H1 (cell line): ENCODE results near the gene GAS6. TPM values are rescaled to one million over a fixed set of nuclear protein-coding genes. Genes with fewer than 3 reads are reported as not detected.

Experiments used
- CTCF ChIA-PET: fragments of 300-600 bp; sonication (Branson Sonifier 250); formaldehyde crosslinking; loops from one replicate; lab custom pipeline; 2021; ENCODE audit not compliant: partially characterized antibody; lab: Charles Lee
- POLR2A ChIA-PET: fragments of 300-600 bp; sonication (Branson Sonifier 250); formaldehyde crosslinking; loops from one replicate; lab custom pipeline; 2021; ENCODE audit warnings: inconsistent platforms; ENCODE audit not compliant: partially characterized antibody; lab: Charles Lee
- DNase-seq, 2 experiments: peaks; one replicate each; pipeline versions ENCODE4 v3.0.0 to v3.0.0-alpha.2; 2010 to 2022; ENCODE audit warnings: low spot score in 2 of 2, low read depth in 1 of 2, mixed read lengths in 1 of 2
- FAIRE-seq: peaks from 2 replicates; lab custom pipeline; 2011; peaks lifted over from hg19 to GRCh38; lab: Jason Lieb, UNC
- H2AFZ ChIP-seq: 2 replicates; pipeline ENCODE4 v1.8.1; 2012; ENCODE audit warnings: low read length, inconsistent platforms
- H2AK5ac ChIP-seq: 2 replicates; pipeline ENCODE4 v1.6.1; 2013; ENCODE audit warnings: low read depth, low read length
- H2BK120ac ChIP-seq: replicated peaks from 2 replicates; pipeline ENCODE3; 2013; ENCODE audit warnings: low read depth, low read length, inconsistent platforms
- H2BK12ac ChIP-seq: 2 replicates; pipeline ENCODE4 v1.6.1; 2013; ENCODE audit warnings: low read depth, low read length
- H2BK15ac ChIP-seq: 2 replicates; pipeline ENCODE4 v1.6.1; 2013; ENCODE audit warnings: low read length
- H2BK20ac ChIP-seq: 2 replicates; pipeline ENCODE4 v1.6.1; 2013; ENCODE audit warnings: low read length
- H2BK5ac ChIP-seq: 2 replicates; pipeline ENCODE4 v1.6.1; 2013; ENCODE audit warnings: low read depth, low read length
- H3K14ac ChIP-seq: 2 replicates; pipeline ENCODE4 v1.6.1; 2013; ENCODE audit warnings: inconsistent platforms; ENCODE audit not compliant: insufficient read length
- H3K18ac ChIP-seq: 2 replicates; pipeline ENCODE4 v1.6.1; 2013; ENCODE audit warnings: low read length; ENCODE audit errors: extremely low read depth
- H3K23ac ChIP-seq: 2 replicates; pipeline ENCODE4 v1.6.1; 2013; ENCODE audit warnings: inconsistent platforms; ENCODE audit not compliant: insufficient read length
- H3K23me2 ChIP-seq: 2 replicates; pipeline ENCODE4 v1.6.1; 2013; ENCODE audit warnings: low read depth, low read length
- H3K27ac ChIP-seq: 2 replicates; pipeline ENCODE4 v1.6.1; 2011; ENCODE audit warnings: low read depth, low read length, inconsistent platforms
- H3K27me3 ChIP-seq, 4 experiments: replicated peaks in 1 of 4; 1 replicate in 1 of 4; 2 replicates in 3 of 4; pipeline versions ENCODE4 v1.6.1 to v1.8.1; 2011 to 2013; ENCODE audit warnings: low read length in 3 of 4, mild to moderate bottlenecking in 3 of 4, inconsistent platforms in 2 of 4, mixed read lengths in 2 of 4, moderate library complexity in 1 of 4; ENCODE audit not compliant: control insufficient read depth in 3 of 4, insufficient read depth in 3 of 4; ENCODE audit errors: extremely low read depth in 1 of 4
- H3K36me3 ChIP-seq, 4 experiments: 2 replicates each; pipeline versions ENCODE4 v1.6.1 to v1.8.1; 2011 to 2013; ENCODE audit warnings: mild to moderate bottlenecking in 4 of 4, low read length in 3 of 4, moderate library complexity in 2 of 4, control low read depth in 1 of 4, inconsistent platforms in 1 of 4; ENCODE audit not compliant: insufficient read depth in 4 of 4, control insufficient read depth in 2 of 4
- H3K4ac ChIP-seq: replicated peaks from 2 replicates; pipeline ENCODE3; 2013; ENCODE audit warnings: low read length, low read depth, mixed read lengths, inconsistent platforms; ENCODE audit not compliant: insufficient read length
- H3K4me1 ChIP-seq, 4 experiments: replicated peaks in 1 of 4; 1 replicate in 1 of 4; 2 replicates in 3 of 4; pipeline versions ENCODE4 v1.6.1 to v1.8.1; 2011 to 2013; ENCODE audit warnings: low read length in 3 of 4, inconsistent platforms in 2 of 4, mixed read lengths in 1 of 4; ENCODE audit not compliant: insufficient read depth in 4 of 4, control insufficient read depth in 3 of 4
- H3K4me2 ChIP-seq, 2 experiments: 2 replicates each; pipeline versions ENCODE4 v1.6.1 to v1.8.1; 2011 to 2013; ENCODE audit warnings: low read depth in 2 of 2, low read length in 2 of 2, control low read depth in 1 of 2, inconsistent platforms in 1 of 2, mild to moderate bottlenecking in 1 of 2; ENCODE audit not compliant: insufficient read depth in 1 of 2
- H3K4me3 ChIP-seq, 4 experiments: fragments of 200-600, 300-600 bp in 1 of 4; sonication (generic), shearing (Covaris generic), sonication (Bioruptor Twin) in 1 of 4; 2 replicates each; pipeline versions ENCODE4 v1.5.1 to v1.8.1; 2011 to 2016; ENCODE audit warnings: low read length in 4 of 4, low read depth in 3 of 4, control low read depth in 2 of 4, inconsistent platforms in 2 of 4, mild to moderate bottlenecking in 2 of 4, mixed read lengths in 1 of 4, moderate library complexity in 1 of 4; ENCODE audit not compliant: insufficient read depth in 2 of 4; ENCODE audit errors: extremely low read depth in 1 of 4
- H3K56ac ChIP-seq: replicated peaks from 2 replicates; pipeline ENCODE3; 2013; ENCODE audit warnings: low read depth, mild to moderate bottlenecking, mixed read lengths, low read length, inconsistent platforms; ENCODE audit not compliant: insufficient read length
- H3K79me1 ChIP-seq: 2 replicates; pipeline ENCODE4 v1.6.1; 2013; ENCODE audit warnings: low read depth, low read length, control low read depth
- H3K79me2 ChIP-seq, 2 experiments: 2 replicates each; pipeline versions ENCODE4 v1.6.1 to v1.8.1; 2012 to 2013; ENCODE audit warnings: low read length in 2 of 2, mild to moderate bottlenecking in 2 of 2, inconsistent platforms in 1 of 2; ENCODE audit not compliant: insufficient read depth in 2 of 2, control insufficient read depth in 1 of 2
- H3K9ac ChIP-seq, 4 experiments: replicated peaks in 1 of 4; 1 replicate in 1 of 4; 2 replicates in 3 of 4; pipeline versions ENCODE4 v1.6.1 to v1.8.1; 2011 to 2013; ENCODE audit warnings: low read depth in 3 of 4, low read length in 3 of 4, control low read depth in 2 of 4, mild to moderate bottlenecking in 2 of 4, moderate library complexity in 2 of 4, inconsistent platforms in 1 of 4; ENCODE audit errors: extremely low read depth in 1 of 4
- H3K9me3 ChIP-seq, 2 experiments: 2 replicates each; pipeline versions ENCODE4 v1.6.1 to v1.8.1; 2012 to 2013; ENCODE audit warnings: mild to moderate bottlenecking in 2 of 2, moderate library complexity in 2 of 2, control low read depth in 1 of 2, inconsistent platforms in 1 of 2, low read depth in 1 of 2, low read length in 1 of 2, mixed read lengths in 1 of 2; ENCODE audit not compliant: insufficient read depth in 2 of 2
- H4K20me1 ChIP-seq, 2 experiments: replicated peaks in 1 of 2; 2 replicates each; pipeline versions ENCODE3 to v1.8.1; 2011 to 2013; ENCODE audit warnings: inconsistent platforms in 2 of 2, low read length in 2 of 2, mild to moderate bottlenecking in 1 of 2; ENCODE audit not compliant: insufficient read depth in 2 of 2, control insufficient read depth in 1 of 2
- H4K5ac ChIP-seq: 2 replicates; pipeline ENCODE4 v1.6.1; 2013; ENCODE audit warnings: low read length, low read depth, mixed read lengths, inconsistent platforms; ENCODE audit not compliant: insufficient read length
- H4K8ac ChIP-seq: 2 replicates; pipeline ENCODE4 v1.8.0; 2013; ENCODE audit warnings: mild to moderate bottlenecking, moderate library complexity, low read length, inconsistent platforms; ENCODE audit not compliant: insufficient read depth; ENCODE audit errors: extremely low read depth
- H4K91ac ChIP-seq: replicated peaks from 2 replicates; pipeline ENCODE3; 2013; ENCODE audit warnings: low read length, mixed read lengths, inconsistent platforms; ENCODE audit not compliant: insufficient read length
- BCL11A ChIP-seq, 2 experiments: IDR thresholded peaks; one replicate each; pipeline ENCODE4 v1.6.1; 2011; ENCODE audit warnings: low read depth in 2 of 2, low read length in 2 of 2, mild to moderate bottlenecking in 2 of 2
- CTBP2 ChIP-seq: IDR thresholded peaks from 2 replicates; pipeline ENCODE4 v1.7.0; 2011; ENCODE audit warnings: borderline replicate concordance, mild to moderate bottlenecking, moderate library complexity, mixed read lengths, low read length; ENCODE audit not compliant: insufficient read depth, insufficient read length
- E2F6 ChIP-seq: IDR thresholded peaks from 2 replicates; pipeline ENCODE4 v1.6.1; 2012; ENCODE audit warnings: inconsistent platforms
- GABPA ChIP-seq: IDR thresholded peaks from 2 replicates; pipeline ENCODE4 v1.6.1; 2011; ENCODE audit warnings: mild to moderate bottlenecking, low read length, moderate library complexity, borderline replicate concordance; ENCODE audit not compliant: insufficient read depth
- PHF8 ChIP-seq: fragments of 200-600 bp; sonication (generic); conservative IDR thresholded peaks from 2 replicates; pipeline ENCODE4 v1.7.1; 2012; ENCODE audit warnings: low read depth, mild to moderate bottlenecking, inconsistent platforms, low read length, moderate library complexity
- RFX5 ChIP-seq: IDR thresholded peaks from 2 replicates; pipeline ENCODE4 v1.6.1; 2011; ENCODE audit warnings: low read depth, low read length, improper control_type of control experiment, borderline replicate concordance
- SIX5 ChIP-seq: IDR thresholded peaks from 2 replicates; pipeline ENCODE4 v1.6.1; 2011; ENCODE audit warnings: mild to moderate bottlenecking, low read depth, low read length
- SP1 ChIP-seq: IDR thresholded peaks from 2 replicates; pipeline ENCODE4 v1.6.1; 2011; ENCODE audit warnings: low read depth, low read length
- SP2 ChIP-seq: IDR thresholded peaks from 2 replicates; pipeline ENCODE4 v1.6.1; 2012; ENCODE audit warnings: mild to moderate bottlenecking, low read length, inconsistent platforms
- SP4 ChIP-seq: IDR thresholded peaks from 2 replicates; pipeline ENCODE4 v1.6.1; 2012; ENCODE audit warnings: low read length, inconsistent platforms
- TCF12 ChIP-seq: IDR thresholded peaks from 2 replicates; pipeline ENCODE4 v1.6.1; 2011; ENCODE audit warnings: low read depth, mild to moderate bottlenecking, low read length
- TEAD4 ChIP-seq: IDR thresholded peaks from 2 replicates; pipeline ENCODE4 v1.6.1; 2012; ENCODE audit warnings: low read depth, low read length, inconsistent platforms, mixed read lengths
- ZNF274 ChIP-seq: IDR thresholded peaks from 2 replicates; pipeline ENCODE4 v1.7.0; 2012; ENCODE audit warnings: low read length, borderline replicate concordance; ENCODE audit errors: extremely low read depth
- WGBS, 2 experiments: shearing (Covaris generic) in 1 of 2; methylation state at CpG; one replicate each; pipeline versions ENCODE4 v1.1.6 to v1.1.7; 2013 to 2015; ENCODE audit warnings: low lambda C conversion rate in 2 of 2, mixed read lengths in 2 of 2, inconsistent platforms in 1 of 2, low coverage in 1 of 2, missing lambda C conversion rate in 1 of 2; ENCODE audit not compliant: insufficient replicate concordance in 2 of 2, insufficient coverage in 1 of 2, insufficient read length in 1 of 2; ENCODE audit errors: extremely low coverage in 1 of 2, missing lambda C conversion rate in 1 of 2; 5-methylcytosine and 5-hydroxymethylcytosine counted together
- polyA plus RNA-seq, 7 experiments: library from polyadenylated mRNA; depleted of rRNA in 3 of 7; stranded (reverse) in 5 of 7; unstranded in 2 of 7; fragments of >200 nt in 5 of 7; fragments of 200-250 nt in 2 of 7; gene quantifications; 1 replicate in 5 of 7; 2 replicates in 1 of 7; 4 replicates in 1 of 7; pipeline versions ENCODE4 v1.2.1 to v1.2.3, GENCODE V29; 2011 to 2013; ENCODE audit warnings: missing spikeins in 2 of 7, mixed read lengths in 2 of 7
- total RNA-seq: library from RNA; stranded (reverse); fragmentation: NEBNext Ultra II Directional; extraction: Animal tissue kit (Norgen Biotek cat#: 25700); gene quantifications from 2 replicates; pipeline ENCODE4 v1.2.1, GENCODE V29; 2021

GAS6 gene
- total and polyA plus RNA-seq, 2 of the 8 experiments (the other 6 are each of a cell fraction or from before 2014, with no cell fraction given), result 18.6 to 31.0 TPM

GRCh38 chr13:113794086-113794485 is 69.8 kb downstream of the GAS6 start:
- no peak overlapping the region for H3K4me2 ChIP-seq
- H4K8ac ChIP-seq, result no peak overlapping the region
- peaks cover 0 to 8% of the 10 kb centered on the region in 2 experiments for H4K20me1 ChIP-seq
- H3K27me3 ChIP-seq, result no peaks in the 10 kb centered on the region
- H2AFZ ChIP-seq, result no peak overlapping the region
- no peak overlapping the region for H4K91ac ChIP-seq
- no peak overlapping the region for H2BK15ac ChIP-seq
- 94% methylated on average over 23 of the region's 23 CpGs; no CpG with 5 or more reads in 1 of the 2 experiments for WGBS, 2 experiments
- no peaks in the 10 kb centered on the region for H3K79me2 ChIP-seq
- no peaks in the 10 kb centered on the region for H3K9me3 ChIP-seq
- DNase-seq, result no peak
- no peaks in the 10 kb centered on the region for H3K79me1 ChIP-seq
- no peak overlapping the region for H3K4ac ChIP-seq
- H2AK5ac ChIP-seq, result no peak overlapping the region
- H3K36me3 ChIP-seq, result no peaks in the 10 kb centered on the region; a peak in 1 of 8 replicates
- ChIA-PET CTCF (no interaction called here), POLR2A (no interaction called here)
- H3K14ac ChIP-seq, result no peak overlapping the region
- H2BK120ac ChIP-seq, result no peak overlapping the region
- H3K27ac ChIP-seq, result no peak overlapping the region
- no peak overlapping the region for H2BK20ac ChIP-seq
- H4K5ac ChIP-seq, result no peak overlapping the region
- H3K23me2 ChIP-seq, result peaks cover 23% of the 10 kb centered on the region; the same call in 1 of the 2 replicates
- H2BK12ac ChIP-seq, result no peak overlapping the region
- FAIRE-seq, result no peak
- no peak overlapping the region for H2BK5ac ChIP-seq
- H3K18ac ChIP-seq, result no peak overlapping the region
- H3K56ac ChIP-seq, result no peak overlapping the region
- H3K9ac ChIP-seq, result no peak overlapping the region
- H3K4me1 ChIP-seq, result no peaks in the 10 kb centered on the region
- H3K4me3 ChIP-seq, result no peak overlapping the region
- no peak overlapping the region for H3K23ac ChIP-seq
- TF ChIP-seq BCL11A (IDR thresholded peaks at IDR 0.05; ENCODE audit: low read depth in 2 of 2, low read length in 2 of 2) (no peak), PHF8 (no peak), SIX5 (no peak), SP2 (no peak), SP4 (no peak), TEAD4 (no peak), GABPA (no peak), TCF12 (no peak), SP1 (no peak), ZNF274 (no peak), E2F6 (no peak), RFX5 (no peak), CTBP2 (no peak)
